Effector memory CD4-positive, alpha-beta T cell (primary cell): ENCODE data around the gene SBK3.
"Not testable (repeated sequence)": the region's sequence is repeated elsewhere in the genome, so short reads cannot be mapped to it uniquely, and the experiment has no call there.

Experiments
- DNase-seq, 3 donors: peaks; one replicate each; pipeline ENCODE4 v3.0.0-alpha.2; 2020
- H3K27ac ChIP-seq: 2 replicates; pipeline ENCODE4 v1.7.0; 2013; ENCODE audit warnings: mild to moderate bottlenecking, low read length, moderate library complexity; ENCODE audit not compliant: insufficient read depth, poor library complexity, severe bottlenecking
- H3K27me3 ChIP-seq: replicated peaks from 2 replicates; pipeline ENCODE4 v1.7.0; 2013; ENCODE audit warnings: mild to moderate bottlenecking, low read length; ENCODE audit not compliant: insufficient read depth, control insufficient read depth, poor library complexity, severe bottlenecking
- H3K36me3 ChIP-seq: 2 replicates; pipeline ENCODE4 v1.7.0; 2013; ENCODE audit warnings: mild to moderate bottlenecking, low read length, moderate library complexity; ENCODE audit not compliant: control insufficient read depth, insufficient read depth
- H3K4me1 ChIP-seq: 2 replicates; pipeline ENCODE4 v1.7.0; 2013; ENCODE audit warnings: low read length, mild to moderate bottlenecking; ENCODE audit not compliant: control insufficient read depth, insufficient read depth, poor library complexity, severe bottlenecking
- H3K4me3 ChIP-seq: 2 replicates; pipeline ENCODE4 v1.7.0; 2013; ENCODE audit warnings: low read length, low read depth, mild to moderate bottlenecking; ENCODE audit not compliant: insufficient read depth, poor library complexity, severe bottlenecking
- H3K9me3 ChIP-seq: 2 replicates; pipeline ENCODE4 v1.7.0; 2013; ENCODE audit warnings: mild to moderate bottlenecking, low read length, moderate library complexity; ENCODE audit not compliant: control insufficient read depth

The SBK3 gene

DNA sequence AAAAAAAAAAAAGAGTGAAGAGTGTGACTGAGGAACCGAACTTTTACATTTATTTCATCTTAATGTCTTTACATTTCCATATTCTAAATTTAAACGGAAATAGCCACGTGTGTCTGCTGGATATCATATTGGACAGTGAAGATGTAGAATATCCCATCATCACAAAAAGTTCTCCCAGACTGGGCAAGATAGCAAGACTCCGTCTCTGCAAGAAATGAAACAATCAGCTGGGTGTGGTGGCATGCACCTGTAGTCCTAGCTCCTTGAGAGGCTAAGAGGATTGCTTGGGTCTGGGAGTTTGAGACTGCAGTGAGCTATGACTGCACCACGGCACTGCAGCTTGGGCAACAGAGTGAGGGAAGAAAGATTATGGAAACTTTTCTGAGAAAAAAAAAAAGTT lies 31.4 kb upstream of the SBK3 start:
- Histone ChIP-seq H3K27me3 (no peaks in the 10 kb centered on the region), H3K4me3 (no peak overlapping the region)

DNA sequence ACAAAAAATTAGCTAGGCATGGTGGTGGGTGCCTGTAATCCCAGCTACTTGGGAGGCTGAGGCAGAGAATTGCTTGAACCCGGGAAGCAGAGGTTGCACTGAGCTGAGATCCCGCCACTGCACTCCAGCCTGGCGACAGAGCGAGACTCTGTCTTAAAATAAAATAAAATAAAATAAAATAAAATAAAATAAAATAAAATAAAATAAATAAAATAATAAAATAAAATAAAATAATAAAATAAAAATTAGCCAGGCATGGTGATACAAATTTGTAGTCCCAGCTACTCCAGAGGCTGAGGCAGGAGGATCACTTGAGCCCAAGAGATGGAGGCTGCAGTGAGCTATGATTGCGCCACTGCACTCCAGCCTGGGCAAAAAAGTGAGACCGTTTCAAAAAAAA lies 28.6 kb upstream of the SBK3 start:
- DNase-seq, H3K27ac ChIP-seq, H3K4me1 ChIP-seq, H3K36me3 ChIP-seq, H3K27me3 ChIP-seq, H3K9me3 ChIP-seq, H3K4me3 ChIP-seq: not testable (repeated sequence)

More for the DNA sequence above, 31.4 kb upstream of the SBK3 start:
- Histone ChIP-seq H3K4me1 (peaks cover 13% of the 10 kb centered on the region), H3K36me3 (peaks cover 4% of the 10 kb centered on the region), H3K9me3 (no peaks in the 10 kb centered on the region), H3K27ac (no peak overlapping the region)
- DNase-seq = no peak

DNA sequence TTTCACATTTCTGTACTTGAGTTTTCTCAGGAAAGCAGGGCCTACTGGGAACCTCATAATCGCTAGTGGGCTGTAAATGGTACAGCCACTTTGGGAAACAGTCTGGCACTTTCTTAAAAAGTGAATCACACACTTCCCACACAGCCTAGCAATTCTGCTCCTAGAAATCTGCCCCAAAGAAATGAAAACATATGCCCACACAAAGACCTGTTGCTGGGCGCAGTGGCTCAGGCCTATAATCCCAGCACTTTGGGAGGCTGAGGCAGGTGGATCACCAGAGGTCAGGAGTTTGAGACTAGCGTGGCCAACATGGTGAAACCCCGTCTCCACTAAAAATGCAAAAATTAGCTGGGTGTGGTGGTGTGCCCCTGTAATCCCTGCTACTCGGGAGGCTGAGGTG lies 24.1 kb upstream of the SBK3 start:
- H3K4me1 ChIP-seq, H3K27me3 ChIP-seq, H3K27ac ChIP-seq, H3K9me3 ChIP-seq, DNase-seq, H3K4me3 ChIP-seq, H3K36me3 ChIP-seq: not testable (repeated sequence)

DNA sequence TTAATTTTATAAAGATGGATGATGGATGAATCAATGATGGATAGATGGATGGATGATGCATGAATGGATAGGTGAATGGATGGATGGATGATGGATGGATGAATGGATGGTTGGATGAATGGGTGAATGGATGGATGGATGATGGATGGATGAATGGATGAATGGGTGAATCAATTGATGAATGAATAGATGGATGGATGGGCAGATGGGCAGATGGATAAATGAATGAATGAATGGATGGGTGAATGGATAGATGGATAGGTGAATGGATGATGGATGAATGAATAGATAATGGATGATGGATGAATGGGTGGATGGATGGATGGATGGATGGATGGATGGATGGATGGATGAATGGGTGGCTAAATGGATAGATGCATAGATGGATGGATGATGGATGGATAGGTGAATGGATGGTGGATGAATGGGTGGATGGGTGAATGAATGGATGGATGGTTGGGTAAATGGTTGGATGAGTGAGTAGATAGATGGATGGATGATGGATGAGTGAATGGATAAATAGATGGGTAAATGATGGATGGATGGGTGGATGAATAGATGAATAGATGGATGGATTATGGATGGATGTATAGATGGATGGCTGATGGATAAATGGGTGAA lies 22.5 kb upstream of the SBK3 start:
- DNase-seq = no peak
- Histone ChIP-seq H3K27me3 (peaks cover 2% of the 10 kb centered on the region), H3K9me3 (no peaks in the 10 kb centered on the region), H3K4me3 (no peak overlapping the region), H3K36me3 (no peaks in the 10 kb centered on the region), H3K4me1 (no peaks in the 10 kb centered on the region), H3K27ac (no peak overlapping the region)

DNA sequence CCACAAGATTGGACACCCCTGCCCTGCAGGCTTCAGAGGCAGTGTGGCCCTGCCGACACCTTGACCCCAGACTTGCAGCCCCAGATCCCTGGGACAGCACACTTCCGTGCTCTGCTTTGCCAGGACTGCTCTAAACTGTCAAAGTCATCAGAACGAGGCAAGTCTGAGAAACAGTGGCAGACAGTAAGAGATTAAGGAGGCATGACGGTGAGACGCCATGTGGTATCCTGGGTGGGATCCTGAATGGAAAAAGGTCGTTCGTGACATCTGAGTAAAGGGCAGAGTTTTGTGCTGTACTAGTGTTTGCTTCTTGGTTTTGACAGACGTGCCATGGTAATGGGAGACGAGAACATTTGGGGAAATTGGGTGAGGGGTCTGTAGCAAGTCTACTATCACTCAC lies 21.5 kb upstream of the SBK3 start:
- Histone ChIP-seq H3K4me1 (no peaks in the 10 kb centered on the region), H3K4me3 (no peak overlapping the region), H3K9me3 (no peaks in the 10 kb centered on the region), H3K27me3 (peaks cover 2% of the 10 kb centered on the region), H3K36me3 (no peaks in the 10 kb centered on the region), H3K27ac (no peak overlapping the region)
- no peak for DNase-seq

DNA sequence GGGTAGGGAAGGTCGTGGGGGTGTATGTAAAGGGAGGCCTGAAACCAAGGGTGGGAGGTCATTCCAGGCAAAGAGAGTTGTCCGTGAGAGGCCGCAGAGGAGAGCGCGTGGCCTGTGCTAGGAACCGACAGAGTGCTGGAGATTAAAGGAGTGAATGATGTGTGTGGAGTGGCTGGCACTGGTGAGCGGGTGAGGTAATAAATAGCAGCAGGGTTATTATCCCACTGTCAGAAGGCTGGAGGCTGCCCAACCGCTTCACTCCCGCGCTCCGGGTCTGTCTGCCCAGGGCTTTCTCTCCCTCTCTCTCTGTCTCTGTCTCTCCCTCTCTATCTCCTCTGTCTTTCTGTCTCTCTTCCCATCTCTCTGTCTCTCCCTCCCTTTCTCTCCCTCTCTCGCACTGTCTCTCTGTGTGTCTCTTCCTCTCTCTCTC lies 17.9 kb upstream of the SBK3 start:
- no peaks in the 10 kb centered on the region for H3K4me1 ChIP-seq
- no peak overlapping the region for H3K27ac ChIP-seq
- no peak overlapping the region for H3K4me3 ChIP-seq
- DNase-seq = no peak
- H3K9me3 ChIP-seq = no peaks in the 10 kb centered on the region
- peaks cover 2% of the 10 kb centered on the region for H3K27me3 ChIP-seq
- H3K36me3 ChIP-seq = no peaks in the 10 kb centered on the region

DNA sequence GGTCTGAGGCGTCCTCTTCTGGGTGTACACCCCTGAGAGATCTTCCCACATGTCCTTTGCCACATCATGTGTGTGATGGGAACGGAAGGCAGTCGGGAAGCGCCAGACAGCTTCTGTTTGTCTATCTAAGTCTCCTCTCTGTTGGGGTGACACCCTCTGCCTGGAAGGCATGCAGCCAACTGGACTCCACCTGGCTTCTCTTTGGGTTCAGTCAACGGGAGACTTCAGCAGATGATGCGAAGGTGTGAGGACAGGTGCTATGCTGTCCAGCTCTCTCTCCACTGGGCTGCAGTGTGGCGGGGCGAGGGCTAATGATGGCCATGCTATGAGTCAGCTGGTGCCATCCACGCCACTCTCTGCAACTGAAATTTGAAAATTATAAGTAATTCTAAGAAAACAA lies 14.3 kb upstream of the SBK3 start:
- Histone ChIP-seq H3K9me3 (no peaks in the 10 kb centered on the region), H3K27me3 (peaks cover 2% of the 10 kb centered on the region), H3K4me3 (no peak overlapping the region), H3K27ac (no peak overlapping the region), H3K4me1 (no peaks in the 10 kb centered on the region), H3K36me3 (no peaks in the 10 kb centered on the region)
- DNase-seq = no peak

DNA sequence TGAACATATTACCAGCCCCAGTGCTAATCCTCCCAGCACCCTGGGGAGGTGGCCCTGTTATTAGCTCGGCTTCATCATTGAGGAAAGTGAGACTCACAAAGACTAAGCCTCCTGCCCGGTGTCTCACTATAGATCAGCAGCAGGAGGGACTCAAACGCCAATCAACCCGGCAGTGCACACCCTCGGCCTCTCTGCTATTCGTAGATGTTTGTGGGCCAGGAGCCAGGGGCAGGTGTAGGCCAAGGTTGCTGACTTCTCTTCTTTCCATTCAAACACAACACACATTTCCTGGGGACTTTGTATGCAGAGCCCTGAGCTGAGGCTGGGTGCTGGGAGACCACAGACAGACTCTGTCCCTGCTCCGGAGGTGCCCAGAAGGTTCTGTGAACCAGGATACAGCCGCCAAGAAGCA lies 9.4 kb upstream of the SBK3 start:
- Histone ChIP-seq H3K27ac (no peak overlapping the region), H3K36me3 (no peaks in the 10 kb centered on the region), H3K4me1 (no peaks in the 10 kb centered on the region), H3K9me3 (no peaks in the 10 kb centered on the region), H3K27me3 (no peaks in the 10 kb centered on the region), H3K4me3 (no peak overlapping the region)
- DNase-seq = no peak

DNA sequence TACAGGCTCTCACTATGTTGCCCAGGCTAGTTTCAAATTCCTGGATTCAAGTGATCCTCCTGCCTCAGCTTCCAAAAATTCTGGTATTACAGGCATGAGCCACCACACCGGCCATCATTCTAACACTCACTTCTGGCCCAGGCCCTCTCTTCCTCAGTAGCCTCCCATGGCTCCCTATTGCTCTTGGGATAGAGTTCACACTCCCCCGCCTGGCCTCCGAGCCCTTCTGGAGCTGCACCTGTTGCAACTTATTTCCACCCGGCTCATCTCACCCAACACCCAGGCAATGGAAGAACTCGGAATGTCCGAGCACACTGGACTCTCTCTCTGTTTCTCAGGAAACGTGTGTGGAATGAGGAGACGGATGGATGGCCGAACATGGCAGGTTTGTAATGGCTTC lies 9.0 kb upstream of the SBK3 start:
- no peak for DNase-seq
- Histone ChIP-seq H3K4me1 (no peaks in the 10 kb centered on the region), H3K27me3 (no peaks in the 10 kb centered on the region), H3K4me3 (no peak overlapping the region), H3K9me3 (no peaks in the 10 kb centered on the region), H3K36me3 (no peaks in the 10 kb centered on the region), H3K27ac (no peak overlapping the region)

DNA sequence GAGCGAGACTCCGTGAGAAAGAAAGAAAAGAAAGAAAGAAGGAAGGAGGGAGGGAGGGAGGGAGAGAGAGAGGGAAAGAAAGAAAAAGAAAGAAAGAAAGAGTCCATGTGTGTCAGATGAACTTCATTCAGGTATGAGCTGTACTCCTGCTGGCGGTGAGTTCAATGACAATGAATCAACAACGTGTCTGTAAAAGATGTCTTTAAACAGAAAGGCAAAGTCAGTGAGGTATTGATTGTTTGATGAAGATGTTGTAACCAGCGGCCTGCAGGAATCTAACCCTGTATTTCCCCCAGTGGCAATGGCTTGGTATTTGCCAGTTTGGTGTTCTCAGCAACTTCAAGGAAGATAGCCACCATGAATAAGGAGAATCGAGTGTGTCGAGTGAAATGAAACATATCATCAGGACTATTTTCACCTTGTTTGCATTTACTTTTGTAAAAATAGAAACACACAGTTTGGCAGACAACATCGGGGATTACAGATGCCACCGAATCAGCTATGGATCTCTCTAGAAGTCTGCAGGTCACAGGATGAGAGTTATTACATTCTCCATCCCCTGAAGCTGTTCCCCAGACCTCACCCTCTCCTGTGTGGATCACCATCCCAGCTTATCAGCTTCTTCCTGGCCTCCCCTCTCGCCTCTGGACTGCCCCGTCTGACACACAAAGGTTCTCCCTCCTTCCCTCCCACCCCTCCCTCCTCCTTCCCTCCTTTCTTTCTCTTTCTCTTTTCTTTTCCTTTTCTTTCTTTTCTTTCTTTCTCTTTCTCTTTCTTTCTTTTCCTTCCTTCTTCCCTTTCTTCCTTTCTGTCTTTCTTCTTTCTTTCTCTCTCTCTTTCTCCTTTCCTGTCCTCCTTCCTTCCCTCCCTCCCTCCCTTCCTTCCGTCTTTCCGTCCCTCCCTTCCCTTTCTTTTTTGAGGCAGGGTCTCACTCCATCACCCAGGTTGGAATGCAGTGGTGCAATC lies 8.2 kb upstream of the SBK3 start:
- no peaks in the 10 kb centered on the region for H3K27me3 ChIP-seq
- H3K36me3 ChIP-seq = no peaks in the 10 kb centered on the region
- no peak overlapping the region for H3K27ac ChIP-seq
- H3K4me3 ChIP-seq = no peak overlapping the region
- no peak for DNase-seq
- H3K9me3 ChIP-seq = no peaks in the 10 kb centered on the region
- no peaks in the 10 kb centered on the region for H3K4me1 ChIP-seq
